GM23338 (cell line): ENCODE measurements around the gene CNTNAP5. TPM values are rescaled to one million over a fixed set of nuclear protein-coding genes. Genes with fewer than 3 reads are reported as not detected.

Source experiments
- ATAC-seq: fragments of 200-7000 bp; cut with Tn5 transposase; 3 replicates; pipeline ENCODE4 v1.9.1; 2020
- DNase-seq: peaks from one replicate; pipeline ENCODE4 v3.0.0-alpha.2; 2015; ENCODE audit warnings: low spot score
- H2AFZ ChIP-seq: fragments of 200-600 bp; sonication (generic); 2 replicates; pipeline ENCODE4 v1.8.0; 2016; ENCODE audit warnings: antibody characterized with exemption, mild to moderate bottlenecking, moderate library complexity
- H3F3A ChIP-seq: fragments of 200-600 bp; sonication (generic); replicated peaks from 2 replicates; pipeline ENCODE4 v1.8.0; 2017; ENCODE audit warnings: antibody characterized with exemption, mixed run types, low read depth
- H3K27ac ChIP-seq: fragments of 200-600 bp; sonication (generic); 2 replicates; pipeline ENCODE4 v1.6.1; 2016; ENCODE audit warnings: low read depth
- H3K27me3 ChIP-seq: fragments of 200-600 bp; sonication (generic); 2 replicates; pipeline ENCODE4 v1.8.0; 2016; ENCODE audit warnings: mild to moderate bottlenecking, mixed run types, moderate library complexity; ENCODE audit not compliant: insufficient read depth
- H3K36me3 ChIP-seq: fragments of 200-600 bp; sonication (generic); 2 replicates; pipeline ENCODE4 v1.8.0; 2016; ENCODE audit warnings: mild to moderate bottlenecking; ENCODE audit not compliant: insufficient read depth
- H3K4me1 ChIP-seq: fragments of 200-600 bp; sonication (generic); 2 replicates; pipeline ENCODE4 v1.8.0; 2016; ENCODE audit warnings: mild to moderate bottlenecking, moderate library complexity; ENCODE audit not compliant: insufficient read depth
- H3K4me2 ChIP-seq: fragments of 200-600 bp; sonication (generic); 2 replicates; pipeline ENCODE4 v1.7.1; 2017; ENCODE audit warnings: mixed run types
- H3K4me3 ChIP-seq: fragments of 200-600 bp; sonication (generic); 2 replicates; pipeline ENCODE4 v1.6.1; 2016; ENCODE audit warnings: mixed run types
- H3K79me2 ChIP-seq: fragments of 200-600 bp; sonication (generic); replicated peaks from 2 replicates; pipeline ENCODE4 v1.8.0; 2017; ENCODE audit warnings: mild to moderate bottlenecking; ENCODE audit not compliant: insufficient read depth
- H3K9me2 ChIP-seq: fragments of 200-600 bp; sonication (generic); 2 replicates; pipeline ENCODE4 v1.8.0; 2017; ENCODE audit not compliant: insufficient read depth
- H4K20me1 ChIP-seq: fragments of 200-600 bp; sonication (generic); replicated peaks from 2 replicates; pipeline ENCODE4 v1.8.0; 2017; ENCODE audit warnings: mild to moderate bottlenecking; ENCODE audit not compliant: insufficient read depth
- H3K27ac Mint-ChIP-seq: 2 replicates; pipeline ENCODE4 v1.8.0; 2020; ENCODE audit warnings: inconsistent platforms, mild to moderate bottlenecking, moderate library complexity, mixed read lengths
- H3K27me3 Mint-ChIP-seq: 3 replicates; pipeline ENCODE4 v1.8.0; 2022; ENCODE audit warnings: low read depth, mild to moderate bottlenecking, moderate library complexity, mixed read lengths, inconsistent platforms; ENCODE audit not compliant: insufficient read depth, poor library complexity
- H3K36me3 Mint-ChIP-seq: 3 replicates; pipeline ENCODE4 v1.8.0; 2021; ENCODE audit warnings: low read depth, mild to moderate bottlenecking, inconsistent platforms, moderate library complexity, mixed read lengths
- H3K4me1 Mint-ChIP-seq: 3 replicates; pipeline ENCODE4 v1.8.0; 2020; ENCODE audit warnings: mild to moderate bottlenecking, inconsistent platforms, mixed read lengths
- H3K4me3 Mint-ChIP-seq: 3 replicates; pipeline ENCODE4 v1.8.0; 2021; ENCODE audit warnings: moderate library complexity, mild to moderate bottlenecking, inconsistent platforms, mixed read lengths
- H3K9me3 Mint-ChIP-seq: 3 replicates; pipeline ENCODE4 v1.8.0; 2020; ENCODE audit warnings: moderate library complexity, mild to moderate bottlenecking, inconsistent platforms, mixed read lengths
- CREB1 ChIP-seq: fragments of 250-450 bp; sonication (Bioruptor Pico); IDR thresholded peaks from 2 replicates; pipeline ENCODE4 v1.5.0; 2020; ENCODE audit warnings: low read depth, mild to moderate bottlenecking, moderate library complexity
- EZH2 ChIP-seq: fragments of 200-600 bp; sonication (generic); IDR thresholded peaks from one replicate; pipeline ENCODE4 v1.8.0; 2017; ENCODE audit warnings: antibody characterized with exemption, mild to moderate bottlenecking, low read depth; ENCODE audit not compliant: unreplicated experiment
- EZH2phosphoT487 ChIP-seq: fragments of 200-600 bp; sonication (generic); IDR thresholded peaks from one replicate; pipeline ENCODE4 v1.8.1; 2018; ENCODE audit warnings: antibody characterized with exemption; ENCODE audit not compliant: unreplicated experiment
- JUNB ChIP-seq: IDR thresholded peaks from one replicate; pipeline ENCODE4 v1.6.1; 2016; ENCODE audit warnings: antibody characterized with exemption; ENCODE audit not compliant: unreplicated experiment
- NANOG ChIP-seq: IDR thresholded peaks from 2 replicates; pipeline ENCODE4 v1.6.1; 2016; ENCODE audit warnings: antibody characterized with exemption, borderline replicate concordance
- POLR2AphosphoS5 ChIP-seq: IDR thresholded peaks from 2 replicates; pipeline ENCODE4 v1.6.1; 2016; ENCODE audit warnings: antibody characterized with exemption, low read depth
- STAT1 ChIP-seq: IDR thresholded peaks from one replicate; pipeline ENCODE4 v1.6.1; 2016; ENCODE audit warnings: antibody characterized with exemption; ENCODE audit not compliant: unreplicated experiment
- ZNF114 ChIP-seq: fragments of 250-450 bp; sonication (Bioruptor Pico); IDR thresholded peaks from 2 replicates; pipeline ENCODE4 v1.5.0; 2020; ENCODE audit warnings: mild to moderate bottlenecking, moderate library complexity
- ZNF331 ChIP-seq: fragments of 250-450 bp; sonication (Bioruptor Pico); IDR thresholded peaks from 2 replicates; pipeline ENCODE4 v1.5.0; 2020; ENCODE audit warnings: low read depth, mild to moderate bottlenecking, moderate library complexity
- polyA plus RNA-seq: library from polyadenylated mRNA; unstranded; fragments of >200 nt; fragmentation: Nextera tagmentation; extraction: Ambion mirVana; gene quantifications from 2 replicates; pipeline ENCODE4 v1.2.1, GENCODE V29; 2016
- total RNA-seq: library from RNA; depleted of rRNA; stranded (reverse); fragments of >200 nt; shearing (Covaris generic); gene quantifications from 2 replicates; pipeline ENCODE4 v1.2.3, GENCODE V29; 2014
- TF ChIP-seq, protein P1 (sequence below): IDR thresholded peaks from 2 replicates; pipeline ENCODE4 v1.6.1; 2016; ENCODE audit warnings: antibody characterized with exemption
- TF ChIP-seq, protein P2 (sequence below), 2 experiments: fragments of 200-600 bp in 1 of 2; sonication (generic) in 1 of 2; conservative IDR thresholded peaks; 2 replicates each; pipeline versions ENCODE4 v1.5.1 to v1.6.1; 2016 to 2017; ENCODE audit warnings: antibody characterized with exemption in 2 of 2, low read depth in 2 of 2, mild to moderate bottlenecking in 2 of 2, moderate library complexity in 1 of 2
- TF ChIP-seq, protein P3 (sequence below): IDR thresholded peaks from one replicate; pipeline ENCODE4 v1.6.1; 2018; ENCODE audit warnings: antibody characterized with exemption; ENCODE audit not compliant: unreplicated experiment
- TF ChIP-seq, protein P4 (sequence below): fragments of 250-450 bp; sonication (Bioruptor Pico); IDR thresholded peaks from 2 replicates; pipeline ENCODE4 v1.5.0; 2020; ENCODE audit warnings: mild to moderate bottlenecking, moderate library complexity

The CNTNAP5 gene
- total and polyA plus RNA-seq, 2 experiments from 2014 or later, result 0.49 to 0.50 TPM

DNA sequence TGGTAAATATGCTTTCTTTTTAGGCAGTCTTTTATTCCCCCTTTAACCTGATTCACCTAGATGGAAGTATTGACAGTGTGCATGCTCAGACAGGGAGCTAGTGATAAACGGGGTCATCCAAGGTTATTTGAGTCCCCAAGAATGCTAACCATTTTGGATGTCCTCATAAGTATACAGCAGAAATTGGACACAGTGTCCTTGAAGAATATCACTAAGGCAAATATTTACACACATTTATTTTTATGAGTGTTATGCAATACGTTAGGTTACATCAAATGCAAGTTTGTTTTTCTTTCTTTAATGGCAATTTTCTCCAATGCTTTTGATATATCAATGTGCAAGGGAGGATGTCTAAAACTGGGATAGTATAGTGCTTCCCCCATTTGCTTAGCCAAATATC is 23.6 kb downstream of the CNTNAP5 start:
- Histone ChIP-seq H3K4me2 (no peak overlapping the region), H3F3A (0 out of 2 replicates have a peak, but pooled peaks cover 3% of the 10 kb centered on the region), H3K79me2 (no peaks in the 10 kb centered on the region), H2AFZ (no peak overlapping the region), H3K4me3 (no peak overlapping the region), H3K27me3 (no peaks in the 10 kb centered on the region), H3K9me2 (peaks cover 12% of the 10 kb centered on the region), H3K27ac (no peak overlapping the region), H3K4me1 (peaks cover 40% of the 10 kb centered on the region), H4K20me1 (no peaks in the 10 kb centered on the region), H3K36me3 (no peaks in the 10 kb centered on the region)
- Mint-ChIP-seq H3K36me3 (peaks cover 8% of the 10 kb centered on the region; the same call in 2 of the 3 replicates), H3K27me3 (peaks cover 9% of the 10 kb centered on the region), H3K4me3 (no peak overlapping the region), H3K4me1 (peaks cover 37% of the 10 kb centered on the region), H3K9me3 (no peaks in the 10 kb centered on the region; the same call in 2 of the 3 replicates), H3K27ac (no peak overlapping the region)
- TF ChIP-seq CREB1 (CRISPR knock-in tag), result no peak
- no peak for TF ChIP-seq STAT1
- no peak for TF ChIP-seq POLR2AphosphoS5
- TF ChIP-seq, protein P1, sequence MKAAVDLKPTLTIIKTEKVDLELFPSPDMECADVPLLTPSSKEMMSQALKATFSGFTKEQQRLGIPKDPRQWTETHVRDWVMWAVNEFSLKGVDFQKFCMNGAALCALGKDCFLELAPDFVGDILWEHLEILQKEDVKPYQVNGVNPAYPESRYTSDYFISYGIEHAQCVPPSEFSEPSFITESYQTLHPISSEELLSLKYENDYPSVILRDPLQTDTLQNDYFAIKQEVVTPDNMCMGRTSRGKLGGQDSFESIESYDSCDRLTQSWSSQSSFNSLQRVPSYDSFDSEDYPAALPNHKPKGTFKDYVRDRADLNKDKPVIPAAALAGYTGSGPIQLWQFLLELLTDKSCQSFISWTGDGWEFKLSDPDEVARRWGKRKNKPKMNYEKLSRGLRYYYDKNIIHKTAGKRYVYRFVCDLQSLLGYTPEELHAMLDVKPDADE, result no peak
- no peak for TF ChIP-seq ZNF114 (CRISPR knock-in tag)
- TF ChIP-seq EZH2phosphoT487, result no peak
- TF ChIP-seq, protein P2, sequence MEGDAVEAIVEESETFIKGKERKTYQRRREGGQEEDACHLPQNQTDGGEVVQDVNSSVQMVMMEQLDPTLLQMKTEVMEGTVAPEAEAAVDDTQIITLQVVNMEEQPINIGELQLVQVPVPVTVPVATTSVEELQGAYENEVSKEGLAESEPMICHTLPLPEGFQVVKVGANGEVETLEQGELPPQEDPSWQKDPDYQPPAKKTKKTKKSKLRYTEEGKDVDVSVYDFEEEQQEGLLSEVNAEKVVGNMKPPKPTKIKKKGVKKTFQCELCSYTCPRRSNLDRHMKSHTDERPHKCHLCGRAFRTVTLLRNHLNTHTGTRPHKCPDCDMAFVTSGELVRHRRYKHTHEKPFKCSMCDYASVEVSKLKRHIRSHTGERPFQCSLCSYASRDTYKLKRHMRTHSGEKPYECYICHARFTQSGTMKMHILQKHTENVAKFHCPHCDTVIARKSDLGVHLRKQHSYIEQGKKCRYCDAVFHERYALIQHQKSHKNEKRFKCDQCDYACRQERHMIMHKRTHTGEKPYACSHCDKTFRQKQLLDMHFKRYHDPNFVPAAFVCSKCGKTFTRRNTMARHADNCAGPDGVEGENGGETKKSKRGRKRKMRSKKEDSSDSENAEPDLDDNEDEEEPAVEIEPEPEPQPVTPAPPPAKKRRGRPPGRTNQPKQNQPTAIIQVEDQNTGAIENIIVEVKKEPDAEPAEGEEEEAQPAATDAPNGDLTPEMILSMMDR (conservative IDR thresholded peaks at IDR 0.05; ENCODE audit: low read depth in 2 of 2), result no peak
- TF ChIP-seq, protein P3, sequence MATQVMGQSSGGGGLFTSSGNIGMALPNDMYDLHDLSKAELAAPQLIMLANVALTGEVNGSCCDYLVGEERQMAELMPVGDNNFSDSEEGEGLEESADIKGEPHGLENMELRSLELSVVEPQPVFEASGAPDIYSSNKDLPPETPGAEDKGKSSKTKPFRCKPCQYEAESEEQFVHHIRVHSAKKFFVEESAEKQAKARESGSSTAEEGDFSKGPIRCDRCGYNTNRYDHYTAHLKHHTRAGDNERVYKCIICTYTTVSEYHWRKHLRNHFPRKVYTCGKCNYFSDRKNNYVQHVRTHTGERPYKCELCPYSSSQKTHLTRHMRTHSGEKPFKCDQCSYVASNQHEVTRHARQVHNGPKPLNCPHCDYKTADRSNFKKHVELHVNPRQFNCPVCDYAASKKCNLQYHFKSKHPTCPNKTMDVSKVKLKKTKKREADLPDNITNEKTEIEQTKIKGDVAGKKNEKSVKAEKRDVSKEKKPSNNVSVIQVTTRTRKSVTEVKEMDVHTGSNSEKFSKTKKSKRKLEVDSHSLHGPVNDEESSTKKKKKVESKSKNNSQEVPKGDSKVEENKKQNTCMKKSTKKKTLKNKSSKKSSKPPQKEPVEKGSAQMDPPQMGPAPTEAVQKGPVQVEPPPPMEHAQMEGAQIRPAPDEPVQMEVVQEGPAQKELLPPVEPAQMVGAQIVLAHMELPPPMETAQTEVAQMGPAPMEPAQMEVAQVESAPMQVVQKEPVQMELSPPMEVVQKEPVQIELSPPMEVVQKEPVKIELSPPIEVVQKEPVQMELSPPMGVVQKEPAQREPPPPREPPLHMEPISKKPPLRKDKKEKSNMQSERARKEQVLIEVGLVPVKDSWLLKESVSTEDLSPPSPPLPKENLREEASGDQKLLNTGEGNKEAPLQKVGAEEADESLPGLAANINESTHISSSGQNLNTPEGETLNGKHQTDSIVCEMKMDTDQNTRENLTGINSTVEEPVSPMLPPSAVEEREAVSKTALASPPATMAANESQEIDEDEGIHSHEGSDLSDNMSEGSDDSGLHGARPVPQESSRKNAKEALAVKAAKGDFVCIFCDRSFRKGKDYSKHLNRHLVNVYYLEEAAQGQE, result no peak
- TF ChIP-seq, protein P4, sequence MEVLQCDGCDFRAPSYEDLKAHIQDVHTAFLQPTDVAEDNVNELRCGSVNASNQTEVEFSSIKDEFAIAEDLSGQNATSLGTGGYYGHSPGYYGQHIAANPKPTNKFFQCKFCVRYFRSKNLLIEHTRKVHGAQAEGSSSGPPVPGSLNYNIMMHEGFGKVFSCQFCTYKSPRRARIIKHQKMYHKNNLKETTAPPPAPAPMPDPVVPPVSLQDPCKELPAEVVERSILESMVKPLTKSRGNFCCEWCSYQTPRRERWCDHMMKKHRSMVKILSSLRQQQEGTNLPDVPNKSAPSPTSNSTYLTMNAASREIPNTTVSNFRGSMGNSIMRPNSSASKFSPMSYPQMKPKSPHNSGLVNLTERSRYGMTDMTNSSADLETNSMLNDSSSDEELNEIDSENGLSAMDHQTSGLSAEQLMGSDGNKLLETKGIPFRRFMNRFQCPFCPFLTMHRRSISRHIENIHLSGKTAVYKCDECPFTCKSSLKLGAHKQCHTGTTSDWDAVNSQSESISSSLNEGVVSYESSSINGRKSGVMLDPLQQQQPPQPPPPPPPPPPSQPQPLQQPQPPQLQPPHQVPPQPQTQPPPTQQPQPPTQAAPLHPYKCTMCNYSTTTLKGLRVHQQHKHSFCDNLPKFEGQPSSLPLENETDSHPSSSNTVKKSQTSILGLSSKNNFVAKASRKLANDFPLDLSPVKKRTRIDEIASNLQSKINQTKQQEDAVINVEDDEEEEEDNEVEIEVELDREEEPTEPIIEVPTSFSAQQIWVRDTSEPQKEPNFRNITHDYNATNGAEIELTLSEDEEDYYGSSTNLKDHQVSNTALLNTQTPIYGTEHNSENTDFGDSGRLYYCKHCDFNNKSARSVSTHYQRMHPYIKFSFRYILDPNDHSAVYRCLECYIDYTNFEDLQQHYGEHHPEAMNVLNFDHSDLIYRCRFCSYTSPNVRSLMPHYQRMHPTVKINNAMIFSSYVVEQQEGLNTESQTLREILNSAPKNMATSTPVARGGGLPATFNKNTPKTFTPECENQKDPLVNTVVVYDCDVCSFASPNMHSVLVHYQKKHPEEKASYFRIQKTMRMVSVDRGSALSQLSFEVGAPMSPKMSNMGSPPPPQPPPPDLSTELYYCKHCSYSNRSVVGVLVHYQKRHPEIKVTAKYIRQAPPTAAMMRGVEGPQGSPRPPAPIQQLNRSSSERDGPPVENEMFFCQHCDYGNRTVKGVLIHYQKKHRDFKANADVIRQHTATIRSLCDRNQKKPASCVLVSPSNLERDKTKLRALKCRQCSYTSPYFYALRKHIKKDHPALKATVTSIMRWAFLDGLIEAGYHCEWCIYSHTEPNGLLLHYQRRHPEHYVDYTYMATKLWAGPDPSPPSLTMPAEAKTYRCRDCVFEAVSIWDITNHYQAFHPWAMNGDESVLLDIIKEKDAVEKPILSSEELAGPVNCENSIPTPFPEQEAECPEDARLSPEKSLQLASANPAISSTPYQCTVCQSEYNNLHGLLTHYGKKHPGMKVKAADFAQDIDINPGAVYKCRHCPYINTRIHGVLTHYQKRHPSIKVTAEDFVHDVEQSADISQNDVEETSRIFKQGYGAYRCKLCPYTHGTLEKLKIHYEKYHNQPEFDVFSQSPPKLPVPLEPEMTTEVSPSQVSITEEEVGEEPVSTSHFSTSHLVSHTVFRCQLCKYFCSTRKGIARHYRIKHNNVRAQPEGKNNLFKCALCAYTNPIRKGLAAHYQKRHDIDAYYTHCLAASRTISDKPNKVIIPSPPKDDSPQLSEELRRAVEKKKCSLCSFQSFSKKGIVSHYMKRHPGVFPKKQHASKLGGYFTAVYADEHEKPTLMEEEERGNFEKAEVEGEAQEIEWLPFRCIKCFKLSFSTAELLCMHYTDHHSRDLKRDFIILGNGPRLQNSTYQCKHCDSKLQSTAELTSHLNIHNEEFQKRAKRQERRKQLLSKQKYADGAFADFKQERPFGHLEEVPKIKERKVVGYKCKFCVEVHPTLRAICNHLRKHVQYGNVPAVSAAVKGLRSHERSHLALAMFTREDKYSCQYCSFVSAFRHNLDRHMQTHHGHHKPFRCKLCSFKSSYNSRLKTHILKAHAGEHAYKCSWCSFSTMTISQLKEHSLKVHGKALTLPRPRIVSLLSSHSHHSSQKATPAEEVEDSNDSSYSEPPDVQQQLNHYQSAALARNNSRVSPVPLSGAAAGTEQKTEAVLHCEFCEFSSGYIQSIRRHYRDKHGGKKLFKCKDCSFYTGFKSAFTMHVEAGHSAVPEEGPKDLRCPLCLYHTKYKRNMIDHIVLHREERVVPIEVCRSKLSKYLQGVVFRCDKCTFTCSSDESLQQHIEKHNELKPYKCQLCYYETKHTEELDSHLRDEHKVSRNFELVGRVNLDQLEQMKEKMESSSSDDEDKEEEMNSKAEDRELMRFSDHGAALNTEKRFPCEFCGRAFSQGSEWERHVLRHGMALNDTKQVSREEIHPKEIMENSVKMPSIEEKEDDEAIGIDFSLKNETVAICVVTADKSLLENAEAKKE (CRISPR knock-in tag), result no peak
- TF ChIP-seq ZNF331 (CRISPR knock-in tag), result no peak
- TF ChIP-seq NANOG, result no peak
- no peak for TF ChIP-seq JUNB
- no peak for TF ChIP-seq EZH2
- ATAC-seq (no peak), DNase-seq (no peak)
